Trophoblast cell (in vitro differentiated cells and primary cell): ENCODE data around the gene ZNF804A.
A peak's percentile ranks its signal among the peaks of the same experiment; 100 is the strongest.

ENCODE experiments used
- DNase-seq, 2 donors: peaks; one replicate each; pipeline ENCODE4 v3.0.0-alpha.2; 2016
- H2AFZ ChIP-seq: 2 replicates; pipeline ENCODE4 v1.6.1; 2013; ENCODE audit warnings: low read length, moderate library complexity, mild to moderate bottlenecking; ENCODE audit not compliant: insufficient read depth, poor library complexity
- H2AK5ac ChIP-seq: 2 replicates; pipeline ENCODE4 v1.6.1; 2013; ENCODE audit warnings: mild to moderate bottlenecking, low read length
- H2BK120ac ChIP-seq: 2 replicates; pipeline ENCODE4 v1.6.1; 2013; ENCODE audit warnings: low read length, mild to moderate bottlenecking, moderate library complexity; ENCODE audit not compliant: insufficient read depth, poor library complexity
- H2BK12ac ChIP-seq: 2 replicates; pipeline ENCODE4 v1.6.1; 2013; ENCODE audit warnings: mild to moderate bottlenecking, low read length, moderate library complexity
- H2BK5ac ChIP-seq: 2 replicates; pipeline ENCODE4 v1.6.1; 2013; ENCODE audit warnings: low read length, low read depth, moderate library complexity, mild to moderate bottlenecking; ENCODE audit not compliant: poor library complexity
- H3K14ac ChIP-seq: 2 replicates; pipeline ENCODE4 v1.6.1; 2013; ENCODE audit warnings: mild to moderate bottlenecking, low read length
- H3K18ac ChIP-seq: 2 replicates; pipeline ENCODE4 v1.6.1; 2013; ENCODE audit warnings: mild to moderate bottlenecking, low read length
- H3K23ac ChIP-seq: 2 replicates; pipeline ENCODE4 v1.6.1; 2013; ENCODE audit warnings: low read length
- H3K27ac ChIP-seq: 2 replicates; pipeline ENCODE4 v1.5.1; 2013; ENCODE audit warnings: low read depth, mild to moderate bottlenecking, inconsistent platforms, low read length, moderate library complexity
- H3K27me3 ChIP-seq: 2 replicates; pipeline ENCODE4 v1.6.1; 2013; ENCODE audit warnings: inconsistent platforms, mild to moderate bottlenecking, low read length, moderate library complexity; ENCODE audit not compliant: insufficient read depth
- H3K36me3 ChIP-seq, 2 experiments: 1 replicate in 1 of 2; 2 replicates in 1 of 2; pipeline ENCODE4 v1.6.1; 2013; ENCODE audit warnings: low read length in 2 of 2, mild to moderate bottlenecking in 2 of 2, moderate library complexity in 1 of 2; ENCODE audit not compliant: insufficient read depth in 2 of 2, control insufficient read depth in 1 of 2
- H3K4ac ChIP-seq: 2 replicates; pipeline ENCODE4 v1.6.1; 2013; ENCODE audit warnings: low read depth, mild to moderate bottlenecking, low read length, moderate library complexity
- H3K4me1 ChIP-seq, 2 experiments: 1 replicate in 1 of 2; 2 replicates in 1 of 2; pipeline ENCODE4 v1.6.1; 2013; ENCODE audit warnings: low read length in 2 of 2, mild to moderate bottlenecking in 2 of 2, moderate library complexity in 1 of 2; ENCODE audit not compliant: insufficient read depth in 2 of 2, control insufficient read depth in 1 of 2
- H3K4me2 ChIP-seq: 2 replicates; pipeline ENCODE4 v1.6.1; 2013; ENCODE audit warnings: inconsistent platforms, mild to moderate bottlenecking, low read length, moderate library complexity
- H3K4me3 ChIP-seq: 2 replicates; pipeline ENCODE4 v1.5.1; 2013; ENCODE audit warnings: mild to moderate bottlenecking, low read depth, low read length, inconsistent platforms
- H3K79me1 ChIP-seq: one replicate; pipeline ENCODE4 v1.6.1; 2013; ENCODE audit warnings: low read length
- H3K79me2 ChIP-seq: 2 replicates; pipeline ENCODE4 v1.6.1; 2013; ENCODE audit warnings: low read length, mild to moderate bottlenecking; ENCODE audit not compliant: control insufficient read depth, insufficient read depth, poor library complexity
- H3K9ac ChIP-seq: 2 replicates; pipeline ENCODE4 v1.6.1; 2013; ENCODE audit warnings: mild to moderate bottlenecking, low read length
- H3K9me3 ChIP-seq: 2 replicates; pipeline ENCODE4 v1.6.1; 2013; ENCODE audit warnings: low read depth, mild to moderate bottlenecking, control low read depth, inconsistent platforms, low read length; ENCODE audit not compliant: insufficient read depth
- H4K12ac ChIP-seq: 2 replicates; pipeline ENCODE4 v1.6.1; 2013; ENCODE audit warnings: low read depth, mild to moderate bottlenecking, low read length, moderate library complexity
- H4K8ac ChIP-seq: 2 replicates; pipeline ENCODE4 v1.6.1; 2013; ENCODE audit warnings: low read depth, mild to moderate bottlenecking, low read length, moderate library complexity
- H4K91ac ChIP-seq: one replicate; pipeline ENCODE4 v1.6.1; 2013; ENCODE audit warnings: low read depth, mild to moderate bottlenecking, low read length, moderate library complexity
- WGBS: extraction: QIAGEN DNeasy Blood & Tissue Kit; methylation state at CpG from one replicate; pipeline ENCODE4 v1.1.7; 2013; ENCODE audit warnings: missing lambda C conversion rate; ENCODE audit not compliant: insufficient read length, insufficient coverage; ENCODE audit errors: extremely low coverage; 5-methylcytosine and 5-hydroxymethylcytosine counted together

Gene ZNF804A

GRCh38 chr2:184596819-184597411 lies 1.4 kb upstream of the ZNF804A start:
- no CpG with 5 or more reads among the region's 5 CpGs for WGBS
- no peak overlapping the region for H3K4ac ChIP-seq
- H3K23ac ChIP-seq, result no peak overlapping the region

GRCh38 chr2:184597571-184597991 lies 748 bp upstream of the ZNF804A start:
- Histone ChIP-seq H3K9ac (peak overlapping the region; percentile 19), H3K14ac (no peak overlapping the region), H3K27me3 (no peaks in the 10 kb centered on the region), H3K4ac (no peak overlapping the region), H3K4me3 (peak overlapping the region; percentile 38), H3K4me1 (peaks cover 3 to 4% of the 10 kb centered on the region in 2 experiments), H2BK120ac (no peak overlapping the region), H3K36me3 (no peaks in the 10 kb centered on the region), H2AK5ac (no peak overlapping the region), H4K8ac (no peak overlapping the region), H3K79me1 (peaks cover 6% of the 10 kb centered on the region), H2BK5ac (peak overlapping the region; percentile 16), H3K79me2 (no peaks in the 10 kb centered on the region), H3K23ac (no peak overlapping the region), H3K18ac (no peak overlapping the region), H3K9me3 (no peaks in the 10 kb centered on the region), H2AFZ (peak overlapping the region; percentile 86), H3K27ac (peak overlapping the region; percentile 51), H4K91ac (no peak overlapping the region), H3K4me2 (peak overlapping the region; percentile 100), H4K12ac (peak overlapping the region; percentile 16), H2BK12ac (no peak overlapping the region)
- DNase-seq, result peak; percentile 3 to 15
- no CpG with 5 or more reads among the region's 14 CpGs for WGBS

More at GRCh38 chr2:184596819-184597411, 1.4 kb upstream of the ZNF804A start:
- Histone ChIP-seq H3K14ac (no peak overlapping the region), H2BK12ac (no peak overlapping the region), H2BK5ac (no peak overlapping the region), H3K79me1 (peaks cover 6% of the 10 kb centered on the region), H4K91ac (no peak overlapping the region), H3K4me3 (no peak overlapping the region), H3K9me3 (no peaks in the 10 kb centered on the region), H2BK120ac (no peak overlapping the region), H3K27ac (peak overlapping the region; percentile 51), H3K9ac (no peak overlapping the region), H3K4me2 (peak overlapping the region; percentile 100), H3K18ac (no peak overlapping the region), H3K27me3 (no peaks in the 10 kb centered on the region), H3K4me1 (peaks cover 3 to 4% of the 10 kb centered on the region in 2 experiments), H2AFZ (no peak overlapping the region), H3K36me3 (no peaks in the 10 kb centered on the region), H4K8ac (no peak overlapping the region), H4K12ac (no peak overlapping the region), H2AK5ac (no peak overlapping the region), H3K79me2 (no peaks in the 10 kb centered on the region)
- DNase-seq, result peak in 1 of 2 donors; percentile 10

GRCh38 chr2:184598002-184598315 lies 370 bp upstream of the ZNF804A start:
- H2BK5ac ChIP-seq, result no peak overlapping the region
- peak overlapping the region; percentile 46 for H4K8ac ChIP-seq
- H4K12ac ChIP-seq, result no peak overlapping the region
- H2AK5ac ChIP-seq, result no peak overlapping the region
- peak overlapping the region; percentile 86 for H2AFZ ChIP-seq
- H2BK12ac ChIP-seq, result peak overlapping the region; percentile 44
- H3K79me2 ChIP-seq, result no peaks in the 10 kb centered on the region
- peaks cover 6% of the 10 kb centered on the region for H3K79me1 ChIP-seq
- no peak overlapping the region for H3K23ac ChIP-seq
- no peak overlapping the region for H3K14ac ChIP-seq
- H3K4me2 ChIP-seq, result peak overlapping the region; percentile 100
- H2BK120ac ChIP-seq, result no peak overlapping the region
- H3K4ac ChIP-seq, result no peak overlapping the region
- H3K9ac ChIP-seq, result no peak overlapping the region
- no peak for DNase-seq
- no peaks in the 10 kb centered on the region for H3K9me3 ChIP-seq
- no peak overlapping the region for H4K91ac ChIP-seq
- no CpG with 5 or more reads among the region's 19 CpGs for WGBS
- no peak overlapping the region for H3K18ac ChIP-seq
- H3K27ac ChIP-seq, result peak overlapping the region; percentile 51
- H3K4me1 ChIP-seq, result peaks cover 3 to 4% of the 10 kb centered on the region in 2 experiments
- no peaks in the 10 kb centered on the region for H3K27me3 ChIP-seq
- H3K4me3 ChIP-seq, result peak overlapping the region; percentile 85
- H3K36me3 ChIP-seq, result no peaks in the 10 kb centered on the region

GRCh38 chr2:184599054-184599871 lies 934 bp downstream of the ZNF804A start:
- no peaks in the 10 kb centered on the region for H3K27me3 ChIP-seq
- no peak overlapping the region for H4K12ac ChIP-seq
- peak overlapping the region; percentile 85 for H3K4me3 ChIP-seq
- no peak overlapping the region for H4K8ac ChIP-seq
- no peak for DNase-seq
- H3K9ac ChIP-seq, result peak overlapping the region; percentile 68
- no peak overlapping the region for H2AK5ac ChIP-seq
- no peak overlapping the region for H2BK120ac ChIP-seq
- peak overlapping the region; percentile 86 for H2AFZ ChIP-seq
- no peak overlapping the region for H3K23ac ChIP-seq
- peaks cover 6% of the 10 kb centered on the region for H3K79me1 ChIP-seq
- H3K14ac ChIP-seq, result no peak overlapping the region
- H2BK5ac ChIP-seq, result no peak overlapping the region
- peaks cover 3 to 4% of the 10 kb centered on the region in 2 experiments for H3K4me1 ChIP-seq
- H3K79me2 ChIP-seq, result no peaks in the 10 kb centered on the region
- no peak overlapping the region for H3K27ac ChIP-seq
- no peak overlapping the region for H3K4ac ChIP-seq
- no peak overlapping the region for H3K18ac ChIP-seq
- H4K91ac ChIP-seq, result no peak overlapping the region
- no peaks in the 10 kb centered on the region for H3K9me3 ChIP-seq
- H2BK12ac ChIP-seq, result no peak overlapping the region
- H3K4me2 ChIP-seq, result peak overlapping the region; percentile 100
- no peaks in the 10 kb centered on the region for H3K36me3 ChIP-seq
- no CpG with 5 or more reads among the region's 7 CpGs for WGBS
